ENCODE measurements around the gene TMEM52B. TPM values are rescaled to one million over a fixed set of nuclear protein-coding genes. Genes with fewer than 3 reads are reported as not detected.
"Not testable (repeated sequence)": the region's sequence is repeated elsewhere in the genome, so short reads cannot be mapped to it uniquely, and the experiment has no call there.

Gene TMEM52B
- total and polyA plus RNA-seq, 7 donors, result not detected

GRCh38 chr12:10182354-10183049 lies 3.7 kb downstream of the TMEM52B start:
- 56 to 61% (median 59%) methylated on average over 5 of the region's 5 CpGs for WGBS, 3 donors
- Histone ChIP-seq H3K9me3 (no peaks in the 10 kb centered on the region), H3K27ac (no peak overlapping the region), H3K27me3 (ENCODE audit: insufficient read depth in 3 of 3, low read length in 2 of 3) (no peaks in the 10 kb centered on the region), H3K4me1 (no peaks in the 10 kb centered on the region), H3K36me3 (ENCODE audit: insufficient read depth in 1 of 2, low read depth in 1 of 2) (no peaks in the 10 kb centered on the region), H3K4me3 (no peak overlapping the region)
- no peak for TF ChIP-seq CTCF (IDR thresholded peaks at IDR 0.05)
- DNase-seq (no peak), ATAC-seq (no peak)
- intact Hi-C loops (cut with DNase I), result no loop called here

DNA sequence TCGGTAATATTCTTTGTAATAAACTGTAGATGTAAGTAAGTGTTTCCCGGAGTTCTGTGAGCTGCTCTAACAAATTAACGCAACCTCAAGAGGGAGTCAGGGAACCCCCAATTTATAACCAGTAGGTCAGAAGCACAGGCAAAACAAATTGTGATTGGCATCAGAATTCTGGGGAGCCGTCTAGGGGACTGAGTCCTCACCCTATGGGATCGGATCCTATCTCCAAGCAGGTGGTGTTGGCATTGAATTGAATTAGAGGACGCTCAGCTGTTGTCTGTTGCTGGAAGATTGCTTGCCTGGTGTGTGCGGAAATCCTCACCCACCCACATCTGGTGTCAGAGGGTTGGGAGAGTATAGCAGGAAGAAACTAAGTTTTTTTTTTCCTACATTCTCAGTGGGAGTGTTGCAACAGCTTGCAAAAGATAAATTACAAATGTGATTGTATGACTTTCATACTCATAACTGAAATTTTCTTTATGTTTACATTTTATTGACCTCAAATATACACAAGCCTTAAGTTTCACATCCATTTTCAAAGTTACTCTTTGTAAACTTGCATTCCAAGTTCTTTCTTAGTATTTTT lies 5.5 kb downstream of the TMEM52B start:
- Histone ChIP-seq H3K27ac (no peak overlapping the region), H3K36me3 (ENCODE audit: insufficient read depth in 1 of 2, low read depth in 1 of 2) (no peaks in the 10 kb centered on the region), H3K27me3 (ENCODE audit: insufficient read depth in 3 of 3, low read length in 2 of 3) (no peaks in the 10 kb centered on the region), H3K4me3 (no peak overlapping the region), H3K4me1 (no peaks in the 10 kb centered on the region), H3K9me3 (no peaks in the 10 kb centered on the region)
- DNase-seq (no peak), ATAC-seq (no peak)
- intact Hi-C loops (cut with DNase I), result no loop called here
- WGBS, 3 donors, result 44 to 46% (median 45%) methylated on average over 7 of the region's 7 CpGs
- no peak for TF ChIP-seq CTCF (IDR thresholded peaks at IDR 0.05)

DNA sequence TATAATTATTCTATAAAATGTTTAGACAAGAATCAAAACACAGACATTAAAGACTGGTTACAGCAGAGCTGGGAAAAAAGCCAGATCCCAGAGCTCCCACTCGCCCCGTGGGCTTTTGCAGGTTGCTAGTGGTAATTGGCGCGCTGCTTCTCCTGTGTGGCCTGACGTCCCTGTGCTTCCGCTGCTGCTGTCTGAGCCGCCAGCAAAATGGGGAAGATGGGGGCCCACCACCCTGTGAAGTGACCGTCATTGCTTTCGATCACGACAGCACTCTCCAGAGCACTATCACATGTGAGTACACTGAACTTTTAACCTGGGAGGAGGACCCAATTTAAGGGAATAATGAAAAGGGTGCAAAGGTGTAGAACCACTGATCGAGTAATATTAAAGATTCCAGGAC lies 7.5 kb downstream of the TMEM52B start:
- no peaks in the 10 kb centered on the region for H3K4me1 ChIP-seq
- TF ChIP-seq CTCF (IDR thresholded peaks at IDR 0.05), result no peak

GRCh38 chr12:10186958-10187357 lies 8.1 kb downstream of the TMEM52B start:
- H3K27ac ChIP-seq; H3K36me3 ChIP-seq (ENCODE audit: insufficient read depth in 1 of 2, low read depth in 1 of 2); DNase-seq; H3K4me1 ChIP-seq; H3K27me3 ChIP-seq (ENCODE audit: insufficient read depth in 3 of 3, low read length in 2 of 3); ATAC-seq; H3K4me3 ChIP-seq; H3K9me3 ChIP-seq; intact Hi-C loops (cut with DNase I): not testable (repeated sequence)
- 80 to 88% (median 82%) methylated on average over 6 of the region's 6 CpGs for WGBS, 3 donors

More for the DNA sequence above, 7.5 kb downstream of the TMEM52B start:
- 61 to 69% (median 65%) methylated on average over 11 of the region's 11 CpGs for WGBS, 3 donors
- H3K36me3 ChIP-seq (ENCODE audit: insufficient read depth in 1 of 2, low read depth in 1 of 2), result no peaks in the 10 kb centered on the region
- intact Hi-C loops (cut with DNase I), result no loop called here
- H3K27me3 ChIP-seq (ENCODE audit: insufficient read depth in 3 of 3, low read length in 2 of 3), result no peaks in the 10 kb centered on the region
- peak; percentile 18 to 60 for DNase-seq
- H3K9me3 ChIP-seq, result no peaks in the 10 kb centered on the region
- H3K27ac ChIP-seq, result no peak overlapping the region
- ATAC-seq, result no peak
- no peak overlapping the region for H3K4me3 ChIP-seq

GRCh38 chr12:10189653-10190052 lies 10.8 kb downstream of the TMEM52B start:
- 29 to 51% (median 41%) methylated on average over 5 of the region's 5 CpGs for WGBS, 3 donors
- Histone ChIP-seq H3K4me1 (no peaks in the 10 kb centered on the region), H3K9me3 (no peaks in the 10 kb centered on the region), H3K36me3 (ENCODE audit: insufficient read depth in 1 of 2, low read depth in 1 of 2) (no peaks in the 10 kb centered on the region), H3K27ac (no peak overlapping the region), H3K27me3 (ENCODE audit: insufficient read depth in 3 of 3, low read length in 2 of 3) (no peaks in the 10 kb centered on the region), H3K4me3 (no peak overlapping the region)
- peak; percentile 47 to 69 (median 58) for ATAC-seq
- peak; percentile 23 to 54 for DNase-seq
- intact Hi-C loops (cut with DNase I), result loop anchor here (2.0 to 10.0 kb wide), 2 partner anchors 37 to 155 kb away; partner anchors contain the start of gene CLEC9A (in 1 of the 2)
- no peak for TF ChIP-seq CTCF (IDR thresholded peaks at IDR 0.05)

Data from psoas muscle (tissue), 8 donors.